GM19193 (cell line): ENCODE results near the gene DDX21.

Experiments used
- POLR2A ChIP-seq: IDR thresholded peaks from 4 replicates; pipeline ENCODE4 v1.6.1; 2011; ENCODE audit not compliant: insufficient read depth, insufficient read length; ENCODE audit errors: extremely low read depth

Gene DDX21

DNA sequence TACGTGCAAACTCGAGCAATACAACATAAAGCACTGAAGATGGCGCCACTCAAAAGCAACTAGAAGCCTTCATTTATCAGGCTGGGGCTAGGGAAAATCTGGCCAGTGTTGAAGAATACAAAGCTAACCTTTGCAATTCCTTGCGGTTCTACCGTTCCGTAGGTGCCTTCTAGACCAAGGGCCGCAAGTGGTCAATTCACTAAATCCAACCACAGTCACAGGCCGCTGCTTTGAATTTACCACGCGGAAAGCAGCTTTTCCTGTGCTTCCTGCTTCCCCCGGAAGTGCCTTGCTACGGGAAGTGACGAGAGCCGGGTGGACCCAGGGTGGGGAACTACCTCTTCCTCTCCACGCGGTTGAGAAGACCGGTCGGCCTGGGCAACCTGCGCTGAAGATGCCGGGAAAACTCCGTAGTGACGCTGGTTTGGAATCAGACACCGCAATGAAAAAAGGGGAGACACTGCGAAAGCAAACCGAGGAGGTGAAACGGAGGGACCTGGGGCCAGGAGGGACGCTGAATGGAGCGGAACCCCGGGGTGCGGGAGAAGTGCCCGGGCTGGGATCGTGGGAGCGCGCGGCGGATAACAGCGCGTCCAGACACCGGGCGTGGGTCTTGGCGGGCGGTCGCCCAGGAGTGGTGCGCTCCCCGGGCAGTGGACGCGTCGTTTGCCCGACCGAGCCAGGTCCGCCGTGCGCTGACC, at the start of gene DDX21:
Gene DDX21 (plus strand): TSS at position 339 of the 701 bp plus-strand sequence. CDS start 56 bp downstream, at position 395.
- peak; percentile 75 for TF ChIP-seq POLR2A

- TF ChIP-seq POLR2A, result no peak
These were observed 31.4 kb upstream of the DDX21 start for GRCh38 chr10:68924593-68924992.

DNA sequence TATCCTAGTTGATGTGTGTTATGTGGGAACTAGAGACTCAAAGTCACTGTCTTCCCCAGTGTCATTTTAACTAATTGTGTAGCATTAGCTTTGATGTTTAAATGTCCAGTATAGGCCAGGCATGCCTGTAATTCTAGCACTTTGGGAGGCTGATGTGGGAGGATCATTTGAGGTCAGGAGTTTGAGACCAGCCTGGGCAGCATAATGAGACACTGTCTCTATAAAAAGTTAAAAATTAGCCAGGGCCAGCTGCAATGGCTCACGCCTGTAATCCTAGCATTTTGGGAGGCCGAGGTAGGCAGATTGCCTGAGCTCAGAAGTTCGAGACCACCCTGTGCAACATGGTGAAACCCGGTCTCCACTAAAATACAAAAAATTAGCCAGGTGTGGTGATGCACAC, 30.5 kb upstream of the DDX21 start:
- TF ChIP-seq POLR2A, result no peak

GRCh38 chr10:68934994-68935393, 21.0 kb upstream of the DDX21 start:
- no peak for TF ChIP-seq POLR2A

GRCh38 chr10:68938117-68938516, 17.9 kb upstream of the DDX21 start:
- no peak for TF ChIP-seq POLR2A

DNA sequence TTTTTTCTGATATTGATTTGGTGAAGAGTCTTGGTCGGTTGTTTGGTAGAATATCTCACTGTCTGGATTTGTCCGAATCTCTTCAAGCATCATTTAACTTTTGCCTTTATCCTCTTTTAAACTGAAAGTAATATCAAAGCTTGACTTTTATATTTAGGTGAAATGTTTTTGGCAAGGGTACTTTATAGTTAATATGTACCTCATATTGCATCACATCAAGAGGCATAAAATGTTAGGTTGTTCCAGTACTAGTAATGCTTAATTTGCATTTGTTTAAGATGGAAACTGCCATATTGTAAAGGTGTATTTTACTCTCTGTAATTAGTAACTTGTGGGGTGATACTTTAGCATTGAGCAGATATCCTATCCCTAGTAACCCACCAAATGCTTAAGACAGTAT, 17.1 kb upstream of the DDX21 start:
- TF ChIP-seq POLR2A, result no peak

- TF ChIP-seq POLR2A, result no peak
These were observed 5.4 kb upstream of the DDX21 start for GRCh38 chr10:68950598-68950997.

DNA sequence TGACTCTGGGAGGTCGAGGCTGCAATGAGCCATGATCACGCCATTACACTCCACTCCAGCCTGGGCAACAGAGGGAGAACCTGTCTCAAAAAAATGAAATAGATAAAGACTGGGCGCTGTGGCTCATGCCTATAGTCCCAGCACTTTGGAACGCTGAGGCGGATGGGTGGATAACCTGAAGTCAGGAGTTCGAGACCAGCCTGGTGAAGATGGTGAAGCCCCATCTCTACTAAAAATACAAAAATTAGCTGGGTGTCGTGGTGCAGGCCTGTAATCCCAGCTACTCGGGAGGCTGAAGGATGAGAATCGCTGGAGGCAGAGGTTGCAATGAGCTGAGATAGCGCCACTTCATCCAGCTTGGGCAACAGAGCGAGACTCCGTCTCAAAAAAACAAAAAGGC, 1.1 kb upstream of the DDX21 start:
- no peak for TF ChIP-seq POLR2A

DNA sequence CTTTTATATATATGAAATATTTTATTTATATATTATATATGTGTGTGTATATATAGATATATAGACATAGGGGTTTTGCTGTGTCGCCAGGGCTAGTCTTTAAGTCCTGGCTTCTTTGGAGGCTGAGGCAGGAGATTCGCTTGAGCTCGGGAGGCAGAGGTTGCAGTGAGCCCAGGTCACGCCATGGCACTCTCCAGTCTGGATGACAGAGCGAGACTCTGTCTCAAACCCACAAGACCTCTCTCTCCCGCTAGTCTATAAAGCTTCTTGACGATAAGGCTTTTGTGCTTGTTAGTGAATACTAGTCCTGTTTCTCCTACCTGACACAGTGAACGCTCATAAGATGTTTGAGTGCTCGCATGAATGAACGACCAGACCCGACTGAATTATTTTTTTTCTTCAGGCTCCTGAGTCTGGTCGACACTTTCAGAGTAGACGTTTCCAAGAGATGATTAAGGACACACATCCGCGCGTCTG, 577 bp upstream of the DDX21 start:
- no peak for TF ChIP-seq POLR2A

GRCh38 chr10:68957284-68957615, 1.3 kb downstream of the DDX21 start:
- no peak for TF ChIP-seq POLR2A

DNA sequence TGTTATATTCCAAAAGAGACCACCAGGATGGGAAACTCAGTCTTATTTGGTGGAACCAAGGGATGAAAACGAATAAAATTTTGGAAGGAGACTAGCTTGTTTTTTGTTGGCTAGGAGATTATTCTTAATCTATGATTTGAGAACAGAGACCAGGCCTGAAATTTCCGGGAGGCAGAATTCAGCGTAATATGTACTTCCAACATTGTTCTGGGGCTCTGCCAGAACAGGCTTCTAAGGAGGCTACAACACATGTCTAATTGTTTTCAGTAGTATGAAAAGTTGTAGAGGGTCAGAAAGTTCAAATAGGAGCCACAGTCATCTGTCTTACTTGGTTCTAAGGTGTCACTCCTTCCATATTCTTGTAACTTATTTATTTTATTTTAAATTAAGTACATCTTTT, 1.7 kb downstream of the DDX21 start:
- no peak for TF ChIP-seq POLR2A

DNA sequence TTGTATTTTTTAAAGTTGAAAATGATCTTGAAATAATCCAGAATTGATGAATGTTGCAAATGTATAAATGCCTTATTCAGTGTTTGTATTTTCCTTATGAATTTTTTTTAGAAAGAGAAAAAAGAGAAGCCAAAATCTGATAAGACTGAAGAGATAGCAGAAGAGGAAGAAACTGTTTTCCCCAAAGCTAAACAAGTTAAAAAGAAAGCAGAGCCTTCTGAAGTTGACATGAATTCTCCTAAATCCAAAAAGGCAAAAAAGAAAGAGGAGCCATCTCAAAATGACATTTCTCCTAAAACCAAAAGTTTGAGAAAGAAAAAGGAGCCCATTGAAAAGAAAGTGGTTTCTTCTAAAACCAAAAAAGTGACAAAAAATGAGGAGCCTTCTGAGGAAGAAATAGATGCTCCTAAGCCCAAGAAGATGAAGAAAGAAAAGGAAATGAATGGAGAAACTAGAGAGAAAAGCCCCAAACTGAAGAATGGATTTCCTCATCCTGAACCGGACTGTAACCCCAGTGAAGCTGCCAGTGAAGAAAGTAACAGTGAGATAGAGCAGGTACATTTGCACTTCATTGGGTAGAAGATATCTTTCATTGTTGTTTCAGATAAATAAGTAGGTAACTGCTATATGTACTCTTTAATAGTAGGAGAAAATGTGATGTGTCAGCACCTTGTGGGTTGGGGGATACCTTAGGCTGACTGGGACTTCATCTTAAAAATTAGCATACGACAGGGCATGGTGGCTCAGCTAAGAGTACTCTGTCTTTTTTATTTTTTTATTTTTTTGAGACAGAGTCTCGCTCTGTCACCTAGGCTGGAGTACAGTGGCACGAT, 3.9 kb downstream of the DDX21 start:
- no peak for TF ChIP-seq POLR2A

DNA sequence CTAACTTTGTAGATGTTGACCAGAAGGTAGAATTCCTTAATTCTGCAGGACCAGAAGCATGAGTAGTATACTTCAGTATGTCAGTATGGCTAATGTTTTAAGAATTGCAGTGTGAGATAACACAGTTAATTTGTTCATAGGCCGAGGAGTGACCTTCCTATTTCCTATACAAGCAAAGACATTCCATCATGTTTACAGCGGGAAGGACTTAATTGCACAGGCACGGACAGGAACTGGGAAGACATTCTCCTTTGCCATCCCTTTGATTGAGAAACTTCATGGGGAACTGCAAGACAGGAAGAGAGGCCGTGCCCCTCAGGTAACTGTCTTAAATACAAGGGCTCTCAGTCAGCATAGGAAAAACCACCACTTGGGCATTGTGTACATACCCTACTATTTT, 7.2 kb downstream of the DDX21 start:
- no peak for TF ChIP-seq POLR2A

DNA sequence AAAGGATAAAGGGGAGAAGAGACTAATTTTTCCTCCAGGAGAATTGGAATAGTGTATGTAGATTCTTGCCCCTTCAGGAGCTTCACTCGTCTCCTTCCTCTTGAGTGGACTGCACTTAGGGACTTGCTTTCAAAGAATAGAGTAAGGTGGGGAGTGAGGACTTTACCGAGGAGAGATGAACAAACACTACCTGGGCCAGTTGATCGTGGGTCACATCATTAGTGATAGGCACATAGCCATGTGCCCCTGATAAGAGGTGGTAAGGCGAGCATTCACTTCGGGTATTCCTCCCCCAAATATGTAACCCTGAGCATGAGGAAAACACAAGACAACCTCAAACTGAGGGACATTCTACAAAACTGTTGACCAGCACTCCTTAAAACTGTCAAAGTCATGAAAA, 18.0 kb downstream of the DDX21 start:
- no peak for TF ChIP-seq POLR2A

DNA sequence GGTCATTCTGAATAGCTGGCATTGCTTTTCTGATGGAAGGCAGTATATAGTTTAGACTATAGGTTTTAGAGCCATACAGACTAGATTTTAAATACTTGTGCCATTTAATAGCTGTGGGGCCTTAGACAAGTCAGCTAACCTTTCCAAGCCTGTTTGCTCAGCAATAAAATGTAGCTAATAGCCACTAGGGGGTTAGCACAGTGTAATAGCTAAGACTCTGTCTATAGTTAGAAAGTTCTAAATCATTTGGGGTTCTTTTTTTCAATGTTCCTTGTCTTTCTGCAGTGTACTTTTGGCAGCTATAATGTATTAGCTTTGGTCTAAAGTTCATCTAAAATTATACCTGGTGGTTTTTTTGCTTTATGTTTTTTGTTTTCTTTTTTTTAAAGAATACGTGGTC, 25.1 kb downstream of the DDX21 start:
- TF ChIP-seq POLR2A, result no peak

DNA sequence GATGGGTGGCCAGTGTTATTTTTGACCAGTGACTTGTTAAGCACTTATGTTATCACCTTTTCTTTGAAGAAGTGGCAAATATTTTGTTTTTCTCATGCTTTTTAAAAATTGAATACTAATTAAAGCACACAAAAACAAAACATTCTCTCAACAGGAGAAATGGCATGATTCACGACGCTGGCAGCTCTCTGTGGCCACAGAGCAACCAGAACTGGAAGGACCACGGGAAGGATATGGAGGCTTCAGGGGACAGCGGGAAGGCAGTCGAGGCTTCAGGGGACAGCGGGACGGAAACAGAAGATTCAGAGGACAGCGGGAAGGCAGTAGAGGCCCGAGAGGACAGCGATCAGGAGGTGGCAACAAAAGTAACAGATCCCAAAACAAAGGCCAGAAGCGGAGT, 26.4 kb downstream of the DDX21 start:
- TF ChIP-seq POLR2A, result no peak
